ENCODE data around the gene STRBP.

DNA sequence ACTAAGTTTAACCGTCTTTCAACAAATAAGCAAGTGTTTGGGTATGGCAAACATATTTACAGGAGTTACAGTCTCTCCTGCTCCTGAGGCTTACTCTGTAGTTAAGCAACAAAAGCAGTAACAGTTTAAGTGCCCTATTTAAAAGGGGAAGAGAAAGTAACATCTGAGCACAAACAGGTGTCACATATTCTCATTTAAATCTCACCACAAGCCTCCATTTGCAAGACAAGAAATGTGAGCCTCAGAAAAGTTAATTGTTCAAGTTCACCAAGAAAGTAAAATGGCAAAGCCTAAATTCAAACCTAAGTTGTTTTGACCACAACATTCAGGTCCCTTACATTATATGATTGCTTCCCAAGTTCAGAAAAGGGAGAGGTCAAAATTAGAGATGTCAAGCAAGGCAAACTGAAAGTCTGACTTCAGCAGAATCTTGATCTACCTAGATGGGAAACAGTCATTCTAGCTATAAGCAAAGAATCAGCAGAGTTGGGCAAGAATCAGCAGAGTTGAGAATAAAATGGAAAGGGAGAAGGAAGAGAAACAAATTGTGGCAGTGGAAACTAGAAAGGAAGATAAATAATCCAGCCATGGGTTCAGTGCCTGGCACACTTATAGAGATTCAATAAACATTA lies 93.4 kb downstream of the STRBP start:
- TF ChIP-seq, protein P1, sequence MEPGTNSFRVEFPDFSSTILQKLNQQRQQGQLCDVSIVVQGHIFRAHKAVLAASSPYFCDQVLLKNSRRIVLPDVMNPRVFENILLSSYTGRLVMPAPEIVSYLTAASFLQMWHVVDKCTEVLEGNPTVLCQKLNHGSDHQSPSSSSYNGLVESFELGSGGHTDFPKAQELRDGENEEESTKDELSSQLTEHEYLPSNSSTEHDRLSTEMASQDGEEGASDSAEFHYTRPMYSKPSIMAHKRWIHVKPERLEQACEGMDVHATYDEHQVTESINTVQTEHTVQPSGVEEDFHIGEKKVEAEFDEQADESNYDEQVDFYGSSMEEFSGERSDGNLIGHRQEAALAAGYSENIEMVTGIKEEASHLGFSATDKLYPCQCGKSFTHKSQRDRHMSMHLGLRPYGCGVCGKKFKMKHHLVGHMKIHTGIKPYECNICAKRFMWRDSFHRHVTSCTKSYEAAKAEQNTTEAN (CRISPR knock-in tag; IDR thresholded peaks at IDR 0.05) = no peak
- TF ChIP-seq CBX1 (IDR thresholded peaks at IDR 0.05; ENCODE audit: low read depth) = no peak
- TF ChIP-seq SPI1 (IDR thresholded peaks at IDR 0.05; ENCODE audit: borderline replicate concordance, low read depth, low read length) = no peak
- TF ChIP-seq, protein P2, sequence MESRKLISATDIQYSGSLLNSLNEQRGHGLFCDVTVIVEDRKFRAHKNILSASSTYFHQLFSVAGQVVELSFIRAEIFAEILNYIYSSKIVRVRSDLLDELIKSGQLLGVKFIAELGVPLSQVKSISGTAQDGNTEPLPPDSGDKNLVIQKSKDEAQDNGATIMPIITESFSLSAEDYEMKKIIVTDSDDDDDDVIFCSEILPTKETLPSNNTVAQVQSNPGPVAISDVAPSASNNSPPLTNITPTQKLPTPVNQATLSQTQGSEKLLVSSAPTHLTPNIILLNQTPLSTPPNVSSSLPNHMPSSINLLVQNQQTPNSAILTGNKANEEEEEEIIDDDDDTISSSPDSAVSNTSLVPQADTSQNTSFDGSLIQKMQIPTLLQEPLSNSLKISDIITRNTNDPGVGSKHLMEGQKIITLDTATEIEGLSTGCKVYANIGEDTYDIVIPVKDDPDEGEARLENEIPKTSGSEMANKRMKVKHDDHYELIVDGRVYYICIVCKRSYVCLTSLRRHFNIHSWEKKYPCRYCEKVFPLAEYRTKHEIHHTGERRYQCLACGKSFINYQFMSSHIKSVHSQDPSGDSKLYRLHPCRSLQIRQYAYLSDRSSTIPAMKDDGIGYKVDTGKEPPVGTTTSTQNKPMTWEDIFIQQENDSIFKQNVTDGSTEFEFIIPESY (CRISPR knock-in tag; IDR thresholded peaks at IDR 0.05) = no peak
- TF ChIP-seq, protein P3, sequence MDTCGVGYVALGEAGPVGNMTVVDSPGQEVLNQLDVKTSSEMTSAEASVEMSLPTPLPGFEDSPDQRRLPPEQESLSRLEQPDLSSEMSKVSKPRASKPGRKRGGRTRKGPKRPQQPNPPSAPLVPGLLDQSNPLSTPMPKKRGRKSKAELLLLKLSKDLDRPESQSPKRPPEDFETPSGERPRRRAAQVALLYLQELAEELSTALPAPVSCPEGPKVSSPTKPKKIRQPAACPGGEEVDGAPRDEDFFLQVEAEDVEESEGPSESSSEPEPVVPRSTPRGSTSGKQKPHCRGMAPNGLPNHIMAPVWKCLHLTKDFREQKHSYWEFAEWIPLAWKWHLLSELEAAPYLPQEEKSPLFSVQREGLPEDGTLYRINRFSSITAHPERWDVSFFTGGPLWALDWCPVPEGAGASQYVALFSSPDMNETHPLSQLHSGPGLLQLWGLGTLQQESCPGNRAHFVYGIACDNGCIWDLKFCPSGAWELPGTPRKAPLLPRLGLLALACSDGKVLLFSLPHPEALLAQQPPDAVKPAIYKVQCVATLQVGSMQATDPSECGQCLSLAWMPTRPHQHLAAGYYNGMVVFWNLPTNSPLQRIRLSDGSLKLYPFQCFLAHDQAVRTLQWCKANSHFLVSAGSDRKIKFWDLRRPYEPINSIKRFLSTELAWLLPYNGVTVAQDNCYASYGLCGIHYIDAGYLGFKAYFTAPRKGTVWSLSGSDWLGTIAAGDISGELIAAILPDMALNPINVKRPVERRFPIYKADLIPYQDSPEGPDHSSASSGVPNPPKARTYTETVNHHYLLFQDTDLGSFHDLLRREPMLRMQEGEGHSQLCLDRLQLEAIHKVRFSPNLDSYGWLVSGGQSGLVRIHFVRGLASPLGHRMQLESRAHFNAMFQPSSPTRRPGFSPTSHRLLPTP (IDR thresholded peaks at IDR 0.05; ENCODE audit: borderline replicate concordance, extremely low read depth, insufficient read length) = no peak
- TF ChIP-seq TAF1 (IDR thresholded peaks at IDR 0.05; ENCODE audit: control insufficient read depth, extremely low read depth, insufficient read depth, low read length, severe bottlenecking) = no peak
- no peak for TF ChIP-seq ZNF121 (CRISPR knock-in tag; conservative IDR thresholded peaks at IDR 0.05)
- TF ChIP-seq, protein P4, sequence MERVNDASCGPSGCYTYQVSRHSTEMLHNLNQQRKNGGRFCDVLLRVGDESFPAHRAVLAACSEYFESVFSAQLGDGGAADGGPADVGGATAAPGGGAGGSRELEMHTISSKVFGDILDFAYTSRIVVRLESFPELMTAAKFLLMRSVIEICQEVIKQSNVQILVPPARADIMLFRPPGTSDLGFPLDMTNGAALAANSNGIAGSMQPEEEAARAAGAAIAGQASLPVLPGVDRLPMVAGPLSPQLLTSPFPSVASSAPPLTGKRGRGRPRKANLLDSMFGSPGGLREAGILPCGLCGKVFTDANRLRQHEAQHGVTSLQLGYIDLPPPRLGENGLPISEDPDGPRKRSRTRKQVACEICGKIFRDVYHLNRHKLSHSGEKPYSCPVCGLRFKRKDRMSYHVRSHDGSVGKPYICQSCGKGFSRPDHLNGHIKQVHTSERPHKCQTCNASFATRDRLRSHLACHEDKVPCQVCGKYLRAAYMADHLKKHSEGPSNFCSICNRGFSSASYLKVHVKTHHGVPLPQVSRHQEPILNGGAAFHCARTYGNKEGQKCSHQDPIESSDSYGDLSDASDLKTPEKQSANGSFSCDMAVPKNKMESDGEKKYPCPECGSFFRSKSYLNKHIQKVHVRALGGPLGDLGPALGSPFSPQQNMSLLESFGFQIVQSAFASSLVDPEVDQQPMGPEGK (CRISPR knock-in tag; IDR thresholded peaks at IDR 0.05; ENCODE audit: borderline replicate concordance) = no peak
- TF ChIP-seq MAFK (IDR thresholded peaks at IDR 0.05; ENCODE audit: low read length) = no peak
- no peak for TF ChIP-seq MXI1 (IDR thresholded peaks at IDR 0.05; ENCODE audit: low read depth, low read length)
- TF ChIP-seq ZNF239 (CRISPR knock-in tag; IDR thresholded peaks at IDR 0.05) = no peak
- TF ChIP-seq SMC3 (conservative IDR thresholded peaks at IDR 0.05; ENCODE audit: insufficient read depth, low read depth, low read length) = no peak
- TF ChIP-seq EZH2 (IDR thresholded peaks at IDR 0.05; ENCODE audit: borderline replicate concordance, low read depth, low read length) = no peak
- TF ChIP-seq EP300 (IDR thresholded peaks at IDR 0.05; ENCODE audit: low read length) = no peak

All from K562 (cell line).